ENCODE measurements around the gene PLCL1.

PLCL1 gene

GRCh38 chr2:197890168-197890567, 85.8 kb downstream of the PLCL1 start:
- H3K4me3 ChIP-seq (ENCODE audit: low read length), result no peak overlapping the region
- TF ChIP-seq, protein P1, sequence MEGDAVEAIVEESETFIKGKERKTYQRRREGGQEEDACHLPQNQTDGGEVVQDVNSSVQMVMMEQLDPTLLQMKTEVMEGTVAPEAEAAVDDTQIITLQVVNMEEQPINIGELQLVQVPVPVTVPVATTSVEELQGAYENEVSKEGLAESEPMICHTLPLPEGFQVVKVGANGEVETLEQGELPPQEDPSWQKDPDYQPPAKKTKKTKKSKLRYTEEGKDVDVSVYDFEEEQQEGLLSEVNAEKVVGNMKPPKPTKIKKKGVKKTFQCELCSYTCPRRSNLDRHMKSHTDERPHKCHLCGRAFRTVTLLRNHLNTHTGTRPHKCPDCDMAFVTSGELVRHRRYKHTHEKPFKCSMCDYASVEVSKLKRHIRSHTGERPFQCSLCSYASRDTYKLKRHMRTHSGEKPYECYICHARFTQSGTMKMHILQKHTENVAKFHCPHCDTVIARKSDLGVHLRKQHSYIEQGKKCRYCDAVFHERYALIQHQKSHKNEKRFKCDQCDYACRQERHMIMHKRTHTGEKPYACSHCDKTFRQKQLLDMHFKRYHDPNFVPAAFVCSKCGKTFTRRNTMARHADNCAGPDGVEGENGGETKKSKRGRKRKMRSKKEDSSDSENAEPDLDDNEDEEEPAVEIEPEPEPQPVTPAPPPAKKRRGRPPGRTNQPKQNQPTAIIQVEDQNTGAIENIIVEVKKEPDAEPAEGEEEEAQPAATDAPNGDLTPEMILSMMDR (IDR thresholded peaks at IDR 0.05; ENCODE audit: insufficient read depth, low read depth, low read length, missing control alignments), result no peak
- peak; percentile 5 for DNase-seq (ENCODE audit: low read depth)

GRCh38 chr2:197891897-197892442, 87.6 kb downstream of the PLCL1 start:
- no peak for DNase-seq (ENCODE audit: low read depth)
- H3K4me3 ChIP-seq (ENCODE audit: low read length), result no peak overlapping the region
- TF ChIP-seq, protein P1 (IDR thresholded peaks at IDR 0.05; ENCODE audit: insufficient read depth, low read depth, low read length, missing control alignments), result no peak

DNA sequence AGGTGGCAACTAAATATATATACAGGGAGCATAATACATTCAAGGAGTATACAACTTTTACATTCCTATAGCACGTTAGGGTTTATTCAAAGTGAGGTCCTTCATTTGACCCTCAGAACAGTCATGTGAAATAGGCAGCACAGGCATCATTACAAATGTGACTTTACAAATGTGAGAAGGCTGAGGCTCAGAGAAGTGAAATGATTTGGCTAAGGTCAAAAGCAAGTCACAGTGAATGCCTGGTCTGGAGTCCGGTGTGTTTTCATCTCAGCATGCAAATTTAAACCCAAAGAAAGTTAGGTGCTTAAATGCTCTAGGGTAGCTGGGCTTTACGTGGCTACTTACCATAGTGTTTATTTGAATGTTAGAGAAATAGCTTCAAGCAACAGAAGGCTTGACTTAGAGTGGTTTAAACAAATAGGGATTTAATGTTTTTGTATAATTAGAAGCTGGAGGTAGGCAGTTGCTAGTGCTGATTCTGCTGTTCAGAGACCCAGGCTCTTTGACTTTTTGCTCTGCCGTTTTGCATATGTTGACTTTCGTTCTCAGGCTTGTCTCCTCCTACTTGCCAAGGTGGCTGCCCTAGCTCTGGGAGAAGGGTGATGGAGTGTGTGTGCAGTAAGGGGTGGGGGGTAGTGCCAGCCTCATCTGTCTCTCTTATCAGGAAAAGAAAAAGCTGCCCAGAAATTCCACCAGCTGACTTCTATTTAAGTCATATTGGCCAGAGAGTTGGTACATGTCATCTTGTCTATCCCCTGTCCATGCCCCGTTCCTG, 89.2 kb downstream of the PLCL1 start:
- DNase-seq (ENCODE audit: low read depth), result no peak
- no peak overlapping the region for H3K4me3 ChIP-seq (ENCODE audit: low read length)
- TF ChIP-seq, protein P1 (IDR thresholded peaks at IDR 0.05; ENCODE audit: insufficient read depth, low read depth, low read length, missing control alignments), result no peak

- TF ChIP-seq, protein P1 (IDR thresholded peaks at IDR 0.05; ENCODE audit: insufficient read depth, low read depth, low read length, missing control alignments), result no peak
- DNase-seq (ENCODE audit: low read depth), result no peak
- H3K4me3 ChIP-seq (ENCODE audit: low read length), result no peak overlapping the region
Measured at GRCh38 chr2:197894751-197895274, 90.4 kb downstream of the PLCL1 start.

GRCh38 chr2:197897960-197898678, 93.7 kb downstream of the PLCL1 start:
- DNase-seq (ENCODE audit: low read depth), result no peak
- TF ChIP-seq, protein P1 (IDR thresholded peaks at IDR 0.05; ENCODE audit: insufficient read depth, low read depth, low read length, missing control alignments), result no peak
- H3K4me3 ChIP-seq (ENCODE audit: low read length), result no peak overlapping the region

DNA sequence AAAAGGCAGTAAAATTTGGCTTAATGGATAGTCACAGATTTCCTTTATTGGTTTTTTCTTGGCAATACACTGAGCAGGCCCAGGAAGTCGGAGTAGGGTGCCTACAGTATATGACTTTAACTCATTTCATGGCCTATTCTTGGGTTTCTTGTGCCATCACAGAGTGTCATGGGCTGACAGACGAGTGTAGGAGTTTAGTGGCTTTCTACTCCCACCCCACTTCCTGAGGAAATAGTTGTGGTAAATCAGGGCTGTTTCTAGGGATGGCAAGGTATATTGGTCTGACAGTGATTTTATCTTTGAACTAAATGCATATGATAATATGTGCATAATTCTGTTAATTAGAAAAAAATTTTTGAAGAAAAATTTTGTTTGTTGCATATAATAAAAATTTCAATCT, 100.1 kb downstream of the PLCL1 start:
- no peak overlapping the region for H3K4me3 ChIP-seq (ENCODE audit: low read length)
- TF ChIP-seq, protein P1 (IDR thresholded peaks at IDR 0.05; ENCODE audit: insufficient read depth, low read depth, low read length, missing control alignments), result no peak
- no peak for DNase-seq (ENCODE audit: low read depth)

Measured in epithelial cell of esophagus (primary cell).